Lower lobe of right lung (tissue), 2 donors: ENCODE data around the gene CRYZL1. TPM values are rescaled to one million over a fixed set of nuclear protein-coding genes. Genes with fewer than 3 reads are reported as not detected.

Experiments
- ATAC-seq, 2 donors: fragments of 200-7000 bp; cut with Tn5 transposase; one replicate each; pipeline ENCODE4 v1.9.1; 2020 to 2022; ENCODE audit warnings: mild to moderate bottlenecking in 2 of 2, moderate library complexity in 2 of 2
- DNase-seq: peaks from one replicate; pipeline ENCODE4 v3.0.0-alpha.2; 2020
- H3K27ac ChIP-seq: fragments of 200-600 bp; one replicate; pipeline ENCODE4 v1.8.0; 2022
- H3K27me3 ChIP-seq: fragments of 200-600 bp; one replicate; pipeline ENCODE4 v1.8.0; 2022; ENCODE audit warnings: low read depth
- H3K36me3 ChIP-seq: fragments of 200-600 bp; one replicate; pipeline ENCODE4 v1.8.0; 2022; ENCODE audit warnings: mild to moderate bottlenecking
- H3K4me1 ChIP-seq: fragments of 200-600 bp; one replicate; pipeline ENCODE4 v1.8.0; 2022
- H3K4me3 ChIP-seq: fragments of 200-600 bp; one replicate; pipeline ENCODE4 v1.8.0; 2022; ENCODE audit warnings: mild to moderate bottlenecking
- H3K9me3 ChIP-seq: fragments of 200-600 bp; one replicate; pipeline ENCODE4 v1.8.0; 2022
- CTCF ChIP-seq: fragments of 200-600 bp; IDR thresholded peaks from one replicate; pipeline ENCODE4 v1.8.0; 2022; ENCODE audit warnings: antibody characterized with exemption, mild to moderate bottlenecking
- intact Hi-C: fragments of 100-400 bp; cut with DNase I; formaldehyde crosslinking; loops from one replicate; pipeline ENCODE4 v1.11.0; 2022
- total RNA-seq: library from RNA; stranded (reverse); fragmentation: NEBNext Ultra II Directional; extraction: Animal tissue kit (Norgen Biotek cat#: 25700); gene quantifications from one replicate; pipeline ENCODE4 v1.2.1, GENCODE V29; 2021
- donor health status: DM: no; HTN: yes; CAD: no; lungs with severe emphysema.

Gene CRYZL1
- total RNA-seq, 1 donor from 2014 or later = 29.4 TPM

DNA sequence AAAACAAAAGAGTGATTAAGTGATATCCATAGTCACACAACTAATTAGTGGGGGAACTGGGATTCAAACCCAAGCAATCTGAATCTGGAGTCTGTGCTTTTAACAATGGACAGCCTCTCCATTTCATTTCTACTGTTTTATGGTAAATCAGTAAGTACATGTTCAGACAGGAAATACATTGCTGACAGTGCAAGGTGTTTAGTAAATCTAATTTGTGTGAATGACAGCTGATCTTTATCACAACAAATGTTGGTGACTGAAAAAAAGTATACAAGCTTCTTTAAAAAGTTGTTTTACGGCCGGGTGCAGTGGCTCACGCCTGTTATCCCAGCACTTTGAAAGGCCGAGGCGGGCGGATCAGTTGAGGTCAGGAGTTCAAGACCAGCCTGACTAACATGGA lies 73.6 kb downstream of the CRYZL1 start:
- TF ChIP-seq CTCF = no peak
- DNase-seq (no peak), ATAC-seq (no peak)
- Histone ChIP-seq H3K4me1 (no peaks in the 10 kb centered on the region), H3K27me3 (no peaks in the 10 kb centered on the region), H3K4me3 (no peak overlapping the region), H3K36me3 (peaks cover 85% of the 10 kb centered on the region), H3K9me3 (no peaks in the 10 kb centered on the region), H3K27ac (no peak overlapping the region)
- intact Hi-C loops = no loop called here

DNA sequence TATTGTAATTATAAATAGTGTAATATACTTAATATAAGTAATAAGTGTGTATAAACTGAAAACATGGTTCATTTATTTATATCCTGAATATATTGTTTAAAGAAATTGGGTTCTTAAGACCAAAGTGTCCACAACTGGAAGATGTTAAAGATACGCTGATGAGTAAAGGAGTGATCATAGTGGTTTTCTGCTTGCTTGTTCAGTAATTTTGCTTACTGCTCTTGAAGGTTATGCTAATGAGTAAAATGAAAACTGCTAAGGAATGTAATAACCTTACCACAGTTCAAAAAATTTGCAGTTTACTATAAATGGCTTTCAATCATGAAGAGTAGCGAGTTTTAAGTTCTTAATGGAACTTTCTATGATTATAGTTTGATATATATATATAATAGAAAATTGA lies 75.0 kb downstream of the CRYZL1 start:
- no peak for ATAC-seq
- H3K9me3 ChIP-seq = no peaks in the 10 kb centered on the region
- no peak overlapping the region for H3K27ac ChIP-seq
- TF ChIP-seq CTCF = no peak
- DNase-seq = no peak
- H3K4me1 ChIP-seq = no peaks in the 10 kb centered on the region
- intact Hi-C loops = no loop called here
- H3K27me3 ChIP-seq = no peaks in the 10 kb centered on the region
- H3K36me3 ChIP-seq = peaks cover 85% of the 10 kb centered on the region
- H3K4me3 ChIP-seq = no peak overlapping the region

DNA sequence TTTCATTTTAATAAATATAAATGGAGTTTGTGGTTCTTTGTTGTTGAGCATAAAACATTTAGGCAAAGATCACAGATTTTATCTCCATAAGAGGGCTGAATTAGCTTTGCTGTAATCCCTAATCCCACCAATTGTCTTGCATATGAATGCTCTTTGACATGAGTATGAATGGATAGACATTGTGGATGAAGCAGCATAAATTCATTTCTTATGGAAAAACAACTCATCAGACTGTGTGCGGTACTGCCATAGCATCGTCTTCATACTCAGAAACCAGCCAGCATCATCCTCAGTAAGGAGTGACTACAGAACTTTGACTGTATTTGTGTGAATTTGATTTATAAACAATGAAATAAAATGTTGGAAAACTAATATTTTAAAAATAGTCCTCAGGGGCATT lies 79.2 kb downstream of the CRYZL1 start:
- Histone ChIP-seq H3K27ac (no peak overlapping the region), H3K9me3 (no peaks in the 10 kb centered on the region), H3K36me3 (peaks cover 85% of the 10 kb centered on the region), H3K4me1 (peaks cover 8% of the 10 kb centered on the region), H3K27me3 (no peaks in the 10 kb centered on the region), H3K4me3 (no peak overlapping the region)
- no peak for TF ChIP-seq CTCF
- ATAC-seq = no peak
- no peak for DNase-seq
- intact Hi-C loops = no loop called here

- TF ChIP-seq CTCF = no peak
- intact Hi-C loops = no loop called here
Observed at GRCh38 chr21:33561373-33561772, 80.2 kb downstream of the CRYZL1 start.

DNA sequence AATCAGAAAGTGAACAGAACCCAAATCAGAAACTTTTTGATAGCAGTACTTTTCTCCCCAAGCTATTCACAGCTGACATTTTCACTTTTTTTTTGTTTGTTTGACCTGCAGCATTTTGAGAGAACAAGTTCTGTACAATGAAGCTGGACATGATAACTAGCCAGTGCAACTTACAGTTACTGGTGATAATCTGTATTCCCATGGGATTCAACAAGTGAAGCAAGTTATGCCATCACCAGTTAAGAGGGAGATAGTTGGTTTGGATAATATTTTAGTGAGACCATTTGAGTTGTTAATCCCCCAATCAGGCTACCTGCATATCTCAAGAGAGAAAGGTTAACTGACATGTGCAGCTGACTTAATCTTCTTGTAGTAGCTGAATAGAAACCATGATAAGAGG lies 80.6 kb downstream of the CRYZL1 start:
- intact Hi-C loops = no loop called here
- no peak for TF ChIP-seq CTCF
- no peak for ATAC-seq
- no peaks in the 10 kb centered on the region for H3K27me3 ChIP-seq
- H3K36me3 ChIP-seq = peaks cover 90% of the 10 kb centered on the region
- H3K27ac ChIP-seq = no peak overlapping the region
- peaks cover 22% of the 10 kb centered on the region for H3K4me1 ChIP-seq
- no peak for DNase-seq
- no peak overlapping the region for H3K4me3 ChIP-seq
- no peaks in the 10 kb centered on the region for H3K9me3 ChIP-seq

More at GRCh38 chr21:33561373-33561772, 80.2 kb downstream of the CRYZL1 start:
- peaks cover 18% of the 10 kb centered on the region for H3K4me1 ChIP-seq
- peaks cover 86% of the 10 kb centered on the region for H3K36me3 ChIP-seq
- ATAC-seq = no peak
- no peak for DNase-seq
- no peaks in the 10 kb centered on the region for H3K27me3 ChIP-seq
- H3K9me3 ChIP-seq = no peaks in the 10 kb centered on the region
- no peak overlapping the region for H3K4me3 ChIP-seq
- H3K27ac ChIP-seq = no peak overlapping the region

- DNase-seq (no peak), ATAC-seq (no peak)
- intact Hi-C loops = no loop called here
- Histone ChIP-seq H3K4me1 (peaks cover 28% of the 10 kb centered on the region), H3K9me3 (no peaks in the 10 kb centered on the region), H3K36me3 (peaks cover 98% of the 10 kb centered on the region), H3K4me3 (no peak overlapping the region), H3K27ac (no peak overlapping the region), H3K27me3 (no peaks in the 10 kb centered on the region)
- TF ChIP-seq CTCF = no peak
Observed at GRCh38 chr21:33559813-33560212, 81.7 kb downstream of the CRYZL1 start.
